Esophagus squamous epithelium (tissue), 5 donors: ENCODE measurements around the gene PIK3C2B. TPM values are rescaled to one million over a fixed set of nuclear protein-coding genes. Genes with fewer than 3 reads are reported as not detected.

Experiments
- DNase-seq: peaks from one replicate; lab custom pipeline; 2025; lab: John Stamatoyannopoulos, UW
- H3K27ac ChIP-seq, 4 donors: fragments of 200-600 bp; sonication (generic); one replicate each; pipeline ENCODE4 v1.5.1; 2016 to 2019; ENCODE audit warnings: mild to moderate bottlenecking in 1 of 4
- H3K27me3 ChIP-seq, 4 donors: fragments of 200-600 bp; sonication (generic); 1 replicate in 3 of 4; 2 replicates in 1 of 4; pipeline versions ENCODE4 v1.5.1 to v1.6.0; 2017 to 2021; ENCODE audit warnings: antibody characterized with exemption in 1 of 4
- H3K36me3 ChIP-seq, 3 donors: fragments of 200-600 bp; sonication (generic); one replicate each; pipeline ENCODE4 v1.5.1; 2016 to 2019
- H3K4me1 ChIP-seq, 3 donors: fragments of 200-600 bp; sonication (generic); one replicate each; pipeline ENCODE4 v1.5.1; 2017 to 2019
- H3K4me3 ChIP-seq, 4 donors: fragments of 200-600 bp; sonication (generic); 1 replicate in 3 of 4; 2 replicates in 1 of 4; pipeline ENCODE4 v1.5.1; 2016 to 2019; ENCODE audit warnings: mild to moderate bottlenecking in 2 of 4, moderate library complexity in 1 of 4
- H3K9me3 ChIP-seq, 3 donors: fragments of 200-600 bp; sonication (generic); one replicate each; pipeline ENCODE4 v1.5.1; 2016 to 2019
- CTCF ChIP-seq, 6 experiments: fragments of 450-650 bp in 4 of 6; fragments of 200-600 bp in 2 of 6; sonication (generic) in 2 of 6; IDR thresholded peaks; one replicate each; pipeline ENCODE4 v1.5.1; 2016 to 2019; ENCODE audit warnings: antibody characterized with exemption in 6 of 6, mild to moderate bottlenecking in 4 of 6, moderate library complexity in 4 of 6
- POLR2A ChIP-seq, 4 donors: fragments of 450-650 bp; IDR thresholded peaks; one replicate each; pipeline ENCODE4 v1.6.1; 2017; ENCODE audit warnings: antibody characterized with exemption in 4 of 4, mild to moderate bottlenecking in 4 of 4, moderate library complexity in 3 of 4
- WGBS, 2 donors: methylation state at CpG; one replicate each; pipeline ENCODE4 v1.1.5; 2018; 5-methylcytosine and 5-hydroxymethylcytosine counted together
- intact Hi-C: fragments of 100-400 bp; cut with DNase I; formaldehyde crosslinking; loops from one replicate; pipeline ENCODE4 v1.15.0; 2022
- total RNA-seq, 4 donors: library from RNA; depleted of rRNA; stranded (reverse); fragments of >200 nt; gene quantifications; one replicate each; pipeline ENCODE4 v1.1.0, GENCODE V29; 2016
- donor health status: DM: yes; HTN: yes; CAD: no.

PIK3C2B gene
- total RNA-seq, 4 donors from 2014 or later: 19.4 to 40.2 (median 21.3) TPM

GRCh38 chr1:204495777-204496176 is 1.2 kb upstream of the PIK3C2B start:
- DNase-seq: no peak
- 41 to 50% methylated on average over 5 of the region's 6 CpGs for WGBS, 2 donors
- peak overlapping the region in 3 of 4 donors; percentile 34 to 95 (median 87) for H3K27ac ChIP-seq
- H3K9me3 ChIP-seq: no peaks in the 10 kb centered on the region
- no peaks in the 10 kb centered on the region for H3K27me3 ChIP-seq
- no peak for TF ChIP-seq POLR2A (IDR thresholded peaks at IDR 0.05)
- TF ChIP-seq CTCF (IDR thresholded peaks at IDR 0.05): no peak
- no peaks in the 10 kb centered on the region for H3K36me3 ChIP-seq
- peaks cover 17 to 42% (median 24%) of the 10 kb centered on the region in 3 donors for H3K4me1 ChIP-seq
- intact Hi-C loops: no loop called here
- H3K4me3 ChIP-seq: peak overlapping the region in 1 of 4 donors; percentile 73

- Histone ChIP-seq H3K9me3 (no peaks in the 10 kb centered on the region), H3K36me3 (peaks cover 0 to 3% (median 0%) of the 10 kb centered on the region in 3 donors), H3K4me1 (peaks cover 17 to 48% (median 24%) of the 10 kb centered on the region in 3 donors), H3K27ac (peak overlapping the region; percentile 83 to 95 (median 90)), H3K27me3 (no peaks in the 10 kb centered on the region), H3K4me3 (peak overlapping the region; percentile 65 to 75 (median 72))
- WGBS, 2 donors: 2 to 4% methylated on average over 16 to 17 of the region's 17 CpGs
- intact Hi-C loops: no loop called here
- TF ChIP-seq POLR2A (IDR thresholded peaks at IDR 0.05) (no peak), CTCF (IDR thresholded peaks at IDR 0.05) (no peak)
- DNase-seq: no peak
These were observed 611 bp upstream of the PIK3C2B start for GRCh38 chr1:204495078-204495753.

- WGBS, 2 donors: 0 to 4% methylated on average over 11 to 14 of the region's 14 CpGs
- no peak for DNase-seq
- peaks cover 0 to 16% (median 0%) of the 10 kb centered on the region in 3 donors for H3K36me3 ChIP-seq
- H3K27ac ChIP-seq: peak overlapping the region; percentile 83 to 95 (median 90)
- peaks cover 17 to 58% (median 24%) of the 10 kb centered on the region in 3 donors for H3K4me1 ChIP-seq
- no peaks in the 10 kb centered on the region for H3K27me3 ChIP-seq
- no peaks in the 10 kb centered on the region for H3K9me3 ChIP-seq
- intact Hi-C loops: loop anchor here (5.0 kb wide), 1 partner anchor 47 kb away; no protein-coding TSS in a partner anchor
- peak overlapping the region; percentile 65 to 75 (median 72) for H3K4me3 ChIP-seq
- TF ChIP-seq POLR2A (IDR thresholded peaks at IDR 0.05) (no peak), CTCF (IDR thresholded peaks at IDR 0.05) (no peak)
These were observed 673 bp downstream of the PIK3C2B start for GRCh38 chr1:204493984-204494280.

- TF ChIP-seq POLR2A (IDR thresholded peaks at IDR 0.05) (no peak), CTCF (IDR thresholded peaks at IDR 0.05) (no peak)
- Histone ChIP-seq H3K27me3 (no peaks in the 10 kb centered on the region), H3K36me3 (peaks cover 0 to 21% (median 0%) of the 10 kb centered on the region in 3 donors), H3K27ac (peak overlapping the region; percentile 83 to 95 (median 90)), H3K4me3 (peak overlapping the region; percentile 65 to 75 (median 72)), H3K4me1 (peaks cover 17 to 58% (median 24%) of the 10 kb centered on the region in 3 donors), H3K9me3 (no peaks in the 10 kb centered on the region)
- intact Hi-C loops: loop anchor here (5.0 kb wide), 1 partner anchor 46 kb away; no protein-coding TSS in a partner anchor
- no peak for DNase-seq
- 4% methylated on average over 10 to 13 of the region's 15 CpGs for WGBS, 2 donors
These were observed 1.2 kb downstream of the PIK3C2B start for GRCh38 chr1:204493145-204493983.
